Motor neuron (in vitro differentiated cells): ENCODE measurements around the gene PHF3. TPM values are rescaled to one million over a fixed set of nuclear protein-coding genes. Genes with fewer than 3 reads are reported as not detected.
A peak's percentile ranks its signal among the peaks of the same experiment; 100 is the strongest.

Source experiments
- ATAC-seq, 8 experiments: fragments of 200-7000 bp; cut with Tn5 transposase; replicated peaks in 6 of 8; 2 replicates each; pipeline ENCODE4 v1.8.0; 2021; ENCODE audit warnings: mild to moderate bottlenecking in 8 of 8, moderate library complexity in 8 of 8
- H3K27ac ChIP-seq, 2 donors: fragments of 250-450 bp; sonication (Bioruptor Pico); 2 replicates each; pipeline ENCODE4 v1.9.0; 2021; ENCODE audit warnings: antibody characterized with exemption in 2 of 2, mild to moderate bottlenecking in 2 of 2, moderate library complexity in 1 of 2
- H3K4me1 ChIP-seq, 2 donors: fragments of 250-450 bp; sonication (Bioruptor Pico); replicated peaks in 1 of 2; 2 replicates each; pipeline ENCODE4 v1.6.1; 2021; ENCODE audit warnings: antibody characterized with exemption in 2 of 2, mild to moderate bottlenecking in 2 of 2, moderate library complexity in 1 of 2
- H3K4me3 ChIP-seq, 5 donors: fragments of 250-450 bp; sonication (Bioruptor Pico); 2 replicates each; pipeline ENCODE4 v1.9.0; 2021; ENCODE audit warnings: antibody characterized with exemption in 5 of 5, mild to moderate bottlenecking in 5 of 5, moderate library complexity in 4 of 5
- WGBS, 10 experiments: fragments of 450-650 bp; shearing (Covaris generic); methylation state at CpG; one replicate each; pipeline ENCODE4 v1.0.0; 2022; 5-methylcytosine and 5-hydroxymethylcytosine counted together
- in situ Hi-C, 9 experiments: fragments of 400-800 bp; cut with MboI; loops; one replicate each; pipeline ENCODE4 v1.15.0; 2021; ENCODE audit warnings: low sequenced_read_pairs in 9 of 9, low pct_unique_long_range_greater_than_20kb in 2 of 9; ENCODE audit not compliant: unreplicated experiment in 9 of 9
- total RNA-seq, 8 experiments: library from RNA; unstranded; fragments of 300-600 nt; gene quantifications; 2 replicates each; pipeline versions ENCODE4 v1.2.3 to v1.2.4, GENCODE V29; 2022

The PHF3 gene
- total RNA-seq, 8 experiments from 2014 or later, result 41.2 to 67.0 (median 47.7) TPM

GRCh38 chr6:63685446-63686379 lies 50.1 kb downstream of the PHF3 start:
- WGBS, 10 experiments, result 83 to 100% (median 95%) methylated on average over 1 to 4 of the region's 4 CpGs; no CpG with 5 or more reads in 2 of the 10 experiments
- Histone ChIP-seq H3K4me1 (no peaks in the 10 kb centered on the region), H3K27ac (no peak overlapping the region), H3K4me3 (no peak overlapping the region)
- in situ Hi-C loops, result no loop called here
- no peak for ATAC-seq

DNA sequence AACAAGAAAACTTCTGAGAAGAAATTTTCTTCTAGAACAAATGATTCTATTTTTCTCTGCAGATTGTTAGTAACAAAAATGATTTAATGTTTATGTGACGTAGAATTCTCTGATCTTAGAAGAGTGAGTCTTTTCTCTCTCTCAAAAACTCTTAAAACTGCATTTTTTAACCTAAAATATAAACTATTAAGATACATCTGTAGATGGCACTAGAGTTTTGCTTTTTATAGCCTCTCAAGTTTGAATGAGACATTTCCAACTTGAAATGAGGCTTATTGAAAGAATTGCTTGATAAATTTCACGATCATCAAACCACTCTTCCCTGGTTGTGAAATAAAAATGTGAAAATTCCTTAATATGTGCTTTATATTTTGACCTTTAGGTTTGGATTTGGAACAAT lies 53.8 kb downstream of the PHF3 start:
- in situ Hi-C loops, result no loop called here
- ATAC-seq, result no peak
- Histone ChIP-seq H3K27ac (no peak overlapping the region), H3K4me1 (no peaks in the 10 kb centered on the region), H3K4me3 (no peak overlapping the region)
- 83 to 100% (median 95%) methylated on average over 1 to 2 of the region's 2 CpGs for WGBS, 10 experiments

DNA sequence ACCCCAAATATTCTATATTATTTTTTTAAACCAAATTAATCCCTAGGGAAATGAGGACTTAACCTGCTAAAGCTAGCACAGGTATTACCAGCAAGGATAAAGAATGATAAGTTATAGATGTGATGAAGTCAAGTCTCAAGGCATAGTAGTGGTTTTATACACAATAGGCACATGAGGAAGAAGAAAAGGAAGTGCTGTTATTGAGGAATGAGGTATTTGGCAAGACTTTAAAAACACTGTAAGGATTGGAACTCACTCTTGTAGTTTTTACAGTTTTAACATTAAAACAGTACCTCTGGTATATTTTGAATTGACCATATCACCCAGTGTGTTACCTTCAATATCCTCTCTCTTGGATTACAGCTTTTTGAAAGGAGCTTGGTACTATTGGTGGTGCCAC lies 54.6 kb downstream of the PHF3 start:
- ATAC-seq, result no peak
- Histone ChIP-seq H3K4me3 (no peak overlapping the region), H3K4me1 (no peaks in the 10 kb centered on the region), H3K27ac (no peak overlapping the region)
- in situ Hi-C loops, result no loop called here

- Histone ChIP-seq H3K27ac (no peak overlapping the region), H3K4me1 (no peaks in the 10 kb centered on the region), H3K4me3 (no peak overlapping the region)
- ATAC-seq, result no peak
- in situ Hi-C loops, result no loop called here
- 83 to 100% (median 98%) methylated on average over 1 to 2 of the region's 2 CpGs for WGBS, 10 experiments
Measured at GRCh38 chr6:63705707-63706106, 70.1 kb downstream of the PHF3 start.

DNA sequence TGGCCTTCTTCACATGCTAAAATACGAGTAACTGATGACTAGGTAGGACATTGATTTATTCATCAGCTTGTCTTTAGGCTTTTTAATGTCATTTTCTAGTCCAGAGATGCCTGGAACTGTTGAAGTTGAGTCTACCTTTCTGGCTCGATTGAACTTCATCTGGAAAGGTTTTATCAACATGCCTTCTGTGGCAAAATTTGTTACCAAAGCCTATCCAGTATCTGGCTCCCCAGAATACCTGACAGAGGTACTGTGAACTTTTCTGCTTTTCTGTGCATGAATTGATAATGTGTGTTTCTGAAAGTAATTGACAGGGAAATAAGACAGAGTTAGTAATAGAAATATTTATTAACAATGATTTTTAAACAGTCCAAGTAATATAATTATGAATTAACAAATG lies 71.0 kb downstream of the PHF3 start:
- in situ Hi-C loops, result no loop called here
- 50 to 100% (median 88%) methylated on average over 1 to 2 of the region's 2 CpGs; no CpG with 5 or more reads in 1 of the 10 experiments for WGBS, 10 experiments
- no peak overlapping the region for H3K4me3 ChIP-seq
- no peak for ATAC-seq
- H3K27ac ChIP-seq, result no peak overlapping the region
- H3K4me1 ChIP-seq, result no peaks in the 10 kb centered on the region

DNA sequence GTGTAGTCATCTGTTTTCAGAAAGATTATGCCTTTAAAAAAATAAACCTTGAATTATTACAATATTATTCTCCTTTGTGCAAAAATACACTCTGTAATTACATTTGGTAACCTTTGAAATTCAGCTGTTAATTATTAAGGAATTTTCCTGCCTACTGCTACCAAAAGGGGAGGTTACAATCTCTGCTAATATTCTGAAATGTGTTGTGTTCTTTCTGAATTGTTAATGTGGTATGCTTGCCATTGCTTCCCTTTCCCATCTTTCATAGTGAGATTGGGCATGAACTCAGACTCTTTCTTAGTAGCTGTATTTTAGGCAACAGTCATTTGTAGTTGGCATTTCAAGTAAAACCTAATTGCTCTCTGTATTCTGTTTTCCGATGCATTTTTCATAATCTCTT lies 73.0 kb downstream of the PHF3 start:
- no peaks in the 10 kb centered on the region for H3K4me1 ChIP-seq
- no peak overlapping the region for H3K27ac ChIP-seq
- in situ Hi-C loops, result no loop called here
- ATAC-seq, result peak in 1 of 8 experiments; percentile 18
- WGBS, 10 experiments, result 31 to 100% (median 100%) methylated on average over 1 of the region's 1 CpG; no CpG with 5 or more reads in 2 of the 10 experiments
- H3K4me3 ChIP-seq, result no peak overlapping the region

- H3K4me3 ChIP-seq, result no peak overlapping the region
- in situ Hi-C loops, result no loop called here
- ATAC-seq, result no peak
- no peaks in the 10 kb centered on the region for H3K4me1 ChIP-seq
- no peak overlapping the region for H3K27ac ChIP-seq
Measured at GRCh38 chr6:63709148-63709547, 73.5 kb downstream of the PHF3 start.

DNA sequence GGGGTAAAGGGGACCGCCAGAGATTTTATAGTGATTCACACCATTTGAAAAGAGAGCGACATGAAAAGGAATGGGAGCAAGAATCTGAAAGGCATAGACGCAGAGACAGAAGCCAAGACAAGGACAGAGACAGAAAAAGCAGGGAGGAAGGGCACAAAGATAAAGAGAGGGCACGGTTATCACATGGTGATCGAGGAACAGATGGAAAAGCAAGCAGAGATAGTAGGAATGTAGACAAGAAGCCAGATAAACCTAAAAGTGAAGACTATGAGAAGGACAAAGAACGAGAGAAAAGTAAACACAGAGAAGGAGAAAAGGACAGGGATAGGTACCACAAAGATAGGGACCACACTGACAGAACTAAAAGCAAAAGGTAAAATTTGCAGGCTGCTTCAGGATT lies 77.7 kb downstream of the PHF3 start:
- in situ Hi-C loops, result no loop called here
- Histone ChIP-seq H3K27ac (no peak overlapping the region), H3K4me1 (no peaks in the 10 kb centered on the region), H3K4me3 (no peak overlapping the region)
- ATAC-seq, result no peak
- 92 to 100% (median 97%) methylated on average over 4 to 6 of the region's 6 CpGs for WGBS, 10 experiments

GRCh38 chr6:63714091-63714490 lies 78.5 kb downstream of the PHF3 start:
- Histone ChIP-seq H3K4me1 (no peaks in the 10 kb centered on the region), H3K27ac (no peak overlapping the region), H3K4me3 (no peak overlapping the region)
- ATAC-seq, result no peak
- in situ Hi-C loops, result no loop called here

DNA sequence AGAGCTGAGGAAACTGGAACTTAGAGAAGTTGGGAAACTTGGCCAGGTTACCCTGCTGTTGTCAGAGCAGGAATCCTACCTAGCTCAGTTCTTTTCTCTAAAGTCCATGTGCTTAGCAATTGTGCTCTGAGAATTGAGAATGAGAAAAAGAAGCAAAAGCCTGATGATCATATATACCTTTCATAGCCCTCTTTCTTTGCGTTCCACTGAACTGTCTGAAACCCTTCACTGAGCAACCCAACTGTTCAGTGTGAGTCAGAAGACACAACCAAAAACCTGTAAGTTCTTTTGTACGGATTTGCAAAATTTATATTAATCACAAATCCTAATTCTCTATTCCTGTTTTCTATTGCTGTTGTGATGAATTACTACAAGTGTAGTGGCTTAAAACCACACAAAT lies 80.6 kb downstream of the PHF3 start:
- WGBS, 10 experiments, result 81 to 100% (median 100%) methylated on average over 1 to 2 of the region's 2 CpGs; no CpG with 5 or more reads in 2 of the 10 experiments
- no peak for ATAC-seq
- H3K4me3 ChIP-seq, result no peak overlapping the region
- no peak overlapping the region for H3K27ac ChIP-seq
- in situ Hi-C loops, result no loop called here
- H3K4me1 ChIP-seq, result no peaks in the 10 kb centered on the region

DNA sequence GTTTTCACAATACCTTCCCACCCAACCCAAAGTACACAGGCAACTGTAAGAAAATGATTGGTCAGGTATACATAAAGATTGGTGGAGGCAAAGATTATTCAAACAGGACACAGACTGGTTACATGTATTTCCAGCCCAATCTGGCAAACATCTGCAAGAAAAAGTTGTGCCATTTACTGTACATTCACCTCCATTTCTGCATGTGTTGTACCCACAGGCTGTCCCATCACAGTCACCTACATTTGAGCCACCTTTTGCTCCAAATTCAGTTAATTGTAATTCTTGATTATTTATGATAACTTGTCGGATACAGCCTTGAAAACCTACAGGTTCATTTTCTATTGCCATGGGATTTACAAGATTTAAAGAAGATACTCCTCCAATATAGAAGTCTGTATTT lies 85.6 kb downstream of the PHF3 start:
- Histone ChIP-seq H3K4me3 (no peak overlapping the region), H3K27ac (no peak overlapping the region), H3K4me1 (no peaks in the 10 kb centered on the region)
- in situ Hi-C loops, result no loop called here
- ATAC-seq, result no peak
- WGBS, 10 experiments, result 86 to 100% (median 100%) methylated on average over 1 of the region's 1 CpG; no CpG with 5 or more reads in 5 of the 10 experiments

- H3K4me3 ChIP-seq, result no peak overlapping the region
- H3K4me1 ChIP-seq, result no peaks in the 10 kb centered on the region
- no peak overlapping the region for H3K27ac ChIP-seq
- in situ Hi-C loops, result no loop called here
- ATAC-seq, result no peak
Measured at GRCh38 chr6:63724721-63725120, 89.1 kb downstream of the PHF3 start.

- no peaks in the 10 kb centered on the region for H3K4me1 ChIP-seq
- ATAC-seq, result peak in 2 of 8 experiments; percentile 24 to 81
- H3K4me3 ChIP-seq, result no peak overlapping the region
- H3K27ac ChIP-seq, result no peak overlapping the region
- in situ Hi-C loops, result no loop called here
Measured at GRCh38 chr6:63730311-63730710, 94.7 kb downstream of the PHF3 start.

- H3K27ac ChIP-seq, result no peak overlapping the region
- no peaks in the 10 kb centered on the region for H3K4me1 ChIP-seq
- in situ Hi-C loops, result no loop called here
- H3K4me3 ChIP-seq, result no peak overlapping the region
- peak in 3 of 8 experiments; percentile 51 to 57 (median 57) for ATAC-seq
- WGBS, 10 experiments, result 43 to 94% (median 62%) methylated on average over 2 to 3 of the region's 3 CpGs; no CpG with 5 or more reads in 2 of the 10 experiments
Measured at GRCh38 chr6:63731930-63732329, 96.3 kb downstream of the PHF3 start.
